HG02852 (cell line): ENCODE measurements around the gene LGALS9C.
"Not testable (repeated sequence)": the region's sequence is repeated elsewhere in the genome, so short reads cannot be mapped to it uniquely, and the experiment has no call there.

ENCODE experiments used
- ATAC-seq: cut with Tn5 transposase; IDR thresholded peaks from one replicate; pipeline ENCODE4 v1.9.1; 2021; ENCODE audit warnings: mild to moderate bottlenecking, moderate library complexity; ENCODE audit not compliant: unreplicated experiment

Gene LGALS9C

GRCh38 chr17:18478362-18478761 lies 1.8 kb downstream of the LGALS9C start:
- ATAC-seq: not testable (repeated sequence)

DNA sequence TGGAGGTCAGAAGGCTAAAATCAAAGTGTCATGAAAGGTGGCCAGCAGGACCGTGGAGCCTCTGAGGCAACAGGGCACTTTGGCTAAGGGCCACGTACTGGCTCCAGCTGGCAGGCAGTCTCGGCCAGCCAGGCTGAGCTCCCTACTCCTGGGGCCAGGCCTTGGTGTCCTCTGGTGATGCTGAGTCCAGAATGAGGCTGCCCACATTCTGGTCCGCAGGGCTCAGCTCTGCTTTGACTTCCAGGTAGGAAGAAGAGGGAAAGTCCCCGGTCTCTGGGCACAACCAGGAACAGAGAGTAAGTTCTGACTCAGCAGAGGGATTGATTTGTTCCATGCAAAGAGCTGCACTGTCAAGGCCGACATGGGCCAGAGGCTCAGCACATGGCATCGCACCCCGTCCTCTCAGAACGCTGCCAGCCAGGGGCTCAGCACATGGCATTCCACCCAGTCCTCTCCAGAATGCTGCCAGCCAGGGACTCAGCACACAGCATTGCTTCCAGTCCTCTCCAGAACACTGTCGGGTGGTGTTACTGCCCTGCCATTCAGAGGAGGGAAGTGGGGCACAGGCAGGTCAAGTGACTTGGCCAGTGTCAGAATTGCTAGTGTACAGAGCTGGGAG lies 2.5 kb downstream of the LGALS9C start:
- not testable (repeated sequence) for ATAC-seq

GRCh38 chr17:18481775-18482174 lies 5.2 kb downstream of the LGALS9C start:
- not testable (repeated sequence) for ATAC-seq

- not testable (repeated sequence) for ATAC-seq
Observed at GRCh38 chr17:18485936-18486464, 9.4 kb downstream of the LGALS9C start.

- not testable (repeated sequence) for ATAC-seq
Observed at GRCh38 chr17:18487633-18488032, 11.0 kb downstream of the LGALS9C start.

DNA sequence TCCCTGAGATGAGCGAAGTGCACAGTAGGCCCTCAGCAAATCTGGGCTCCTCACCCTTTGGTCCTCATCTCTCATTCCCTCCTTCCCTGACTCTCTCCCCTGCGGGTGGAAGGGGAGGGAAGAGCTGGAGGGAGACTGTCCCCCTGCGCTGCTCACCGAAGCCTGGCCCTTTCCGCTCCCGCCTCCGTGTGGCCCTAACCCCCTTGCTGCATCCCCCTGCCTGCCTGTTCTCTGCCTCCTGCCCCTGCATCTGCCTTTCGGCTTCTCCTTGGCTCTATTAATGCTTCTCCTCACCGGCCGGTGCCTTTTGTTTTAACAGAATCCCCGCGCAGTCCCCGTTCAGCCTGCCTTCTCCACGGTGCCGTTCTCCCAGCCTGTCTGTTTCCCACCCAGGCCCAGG lies 12.0 kb downstream of the LGALS9C start:
- not testable (repeated sequence) for ATAC-seq

DNA sequence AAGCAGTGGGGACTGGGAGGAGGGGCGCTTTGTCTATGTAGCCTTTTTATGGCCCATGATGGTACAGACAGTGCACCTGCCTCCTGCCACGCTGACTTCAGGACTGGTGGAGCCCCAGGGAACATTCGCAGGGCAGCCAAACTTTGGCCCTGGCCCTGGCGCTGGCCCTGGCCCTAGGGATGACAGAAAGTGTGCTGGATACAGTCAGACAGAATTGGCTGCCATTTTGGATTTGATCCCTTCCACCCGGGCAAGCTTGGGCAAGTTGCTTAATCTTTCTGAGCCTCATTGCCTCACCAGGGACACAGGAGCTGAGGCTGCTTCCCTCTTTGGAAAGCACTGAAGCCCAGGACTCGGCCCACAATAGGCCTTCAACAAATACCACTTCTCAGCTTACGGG lies 13.4 kb downstream of the LGALS9C start:
- not testable (repeated sequence) for ATAC-seq

GRCh38 chr17:18492712-18493480 lies 16.3 kb downstream of the LGALS9C start:
- ATAC-seq: peak; percentile 71

- ATAC-seq: not testable (repeated sequence)
Observed at GRCh38 chr17:18494250-18494768, 17.7 kb downstream of the LGALS9C start.

- not testable (repeated sequence) for ATAC-seq
Observed at GRCh38 chr17:18497044-18497443, 20.5 kb downstream of the LGALS9C start.

GRCh38 chr17:18499100-18499499 lies 22.5 kb downstream of the LGALS9C start:
- not testable (repeated sequence) for ATAC-seq

DNA sequence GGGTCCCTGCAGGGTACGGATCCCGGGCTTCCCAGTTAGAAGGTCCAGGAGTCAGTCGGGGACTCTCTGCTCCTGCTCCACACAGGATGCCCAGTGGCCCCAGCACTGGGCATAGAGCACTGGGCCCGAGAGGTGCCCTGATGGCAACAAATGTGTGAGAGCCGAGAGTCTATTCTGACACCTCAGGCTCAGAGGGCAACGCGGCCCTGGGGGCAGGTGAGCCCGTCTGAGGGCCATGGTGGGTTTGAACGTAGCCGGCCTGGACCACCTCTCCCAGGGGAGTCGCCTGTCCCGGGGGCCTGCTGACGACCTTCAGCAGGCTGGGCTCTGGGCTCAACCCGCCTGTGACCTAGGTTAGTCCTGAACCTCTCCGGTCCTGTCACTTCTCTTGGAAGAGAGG lies 23.2 kb downstream of the LGALS9C start:
- ATAC-seq: not testable (repeated sequence)

DNA sequence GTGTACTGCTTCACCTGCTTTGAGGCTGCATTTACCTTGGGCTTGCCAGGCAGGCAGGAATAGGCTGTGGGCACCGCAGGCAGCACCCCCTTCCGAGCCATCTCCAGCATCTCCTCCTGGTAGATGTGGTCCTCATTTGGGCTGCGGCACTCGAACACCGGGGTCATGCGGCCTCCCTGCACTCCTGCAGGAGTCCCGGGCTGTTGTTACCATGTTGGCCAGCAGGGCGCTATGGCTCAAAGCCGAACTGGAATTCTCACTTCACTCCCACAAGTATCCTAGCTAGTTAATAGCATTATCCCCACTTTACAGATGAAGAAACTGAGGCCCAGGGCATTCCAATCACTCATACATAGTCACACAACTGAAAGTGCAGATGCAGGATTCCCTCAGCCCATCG lies 23.7 kb downstream of the LGALS9C start:
- ATAC-seq: not testable (repeated sequence)

- not testable (repeated sequence) for ATAC-seq
Observed at GRCh38 chr17:18500816-18501215, 24.2 kb downstream of the LGALS9C start.

DNA sequence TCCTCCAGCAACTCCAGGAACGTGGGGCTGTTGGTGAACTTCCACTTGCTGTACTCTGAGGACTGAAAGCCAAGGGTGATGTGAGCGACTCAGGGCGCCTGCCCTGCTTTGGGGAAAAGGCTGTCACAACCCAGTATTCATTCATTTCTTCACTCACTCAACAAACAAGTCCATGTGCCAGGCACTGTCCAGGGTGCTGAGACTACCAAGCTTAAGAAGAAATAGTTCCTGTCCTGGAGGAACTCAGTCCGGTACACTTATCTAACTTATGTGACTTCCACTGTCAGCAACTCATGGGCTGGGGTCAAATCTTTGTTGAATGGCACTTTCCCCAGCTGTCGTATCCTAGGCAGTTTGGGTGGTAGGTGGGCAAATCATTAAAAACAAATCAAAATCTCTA lies 26.6 kb downstream of the LGALS9C start:
- ATAC-seq: not testable (repeated sequence)

DNA sequence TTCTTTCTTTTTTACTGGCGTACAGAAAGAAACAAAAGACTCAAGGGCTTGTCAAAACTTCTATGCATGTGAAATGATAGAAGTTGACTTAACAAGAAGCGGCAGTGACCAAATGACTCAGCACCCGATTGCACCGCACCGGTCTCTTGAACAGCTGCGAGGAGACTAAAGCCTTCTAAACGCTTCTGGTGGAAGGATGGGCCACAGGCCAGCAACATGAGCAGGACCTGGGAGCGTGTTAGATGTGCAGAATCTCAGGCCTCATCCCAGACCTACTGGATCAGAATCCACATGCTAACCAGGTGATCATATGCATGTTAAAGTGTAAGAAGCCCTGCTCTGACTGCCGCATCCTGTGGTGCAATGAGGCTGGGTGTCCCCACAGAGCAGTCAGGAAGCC lies 31.1 kb downstream of the LGALS9C start:
- ATAC-seq: not testable (repeated sequence)

DNA sequence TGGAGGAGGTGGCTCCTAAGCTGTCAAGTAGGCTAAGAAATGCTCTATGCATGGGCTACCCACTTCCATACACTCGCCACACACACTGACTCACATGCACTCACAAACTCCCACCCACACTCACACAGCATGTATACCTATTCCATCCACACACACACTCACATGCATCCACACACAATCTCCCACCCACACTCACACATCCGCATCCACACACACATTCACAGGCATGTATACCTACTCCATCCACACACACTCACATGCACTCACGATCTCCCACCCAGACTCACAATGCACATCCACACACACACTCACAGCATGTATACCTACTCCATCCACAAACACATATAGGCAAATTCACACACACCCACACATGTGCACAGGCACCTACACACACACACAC lies 32.1 kb downstream of the LGALS9C start:
- ATAC-seq: not testable (repeated sequence)

GRCh38 chr17:18521100-18521499 lies 44.5 kb downstream of the LGALS9C start:
- ATAC-seq: not testable (repeated sequence)

GRCh38 chr17:18525015-18525414 lies 48.4 kb downstream of the LGALS9C start:
- ATAC-seq: not testable (repeated sequence)

DNA sequence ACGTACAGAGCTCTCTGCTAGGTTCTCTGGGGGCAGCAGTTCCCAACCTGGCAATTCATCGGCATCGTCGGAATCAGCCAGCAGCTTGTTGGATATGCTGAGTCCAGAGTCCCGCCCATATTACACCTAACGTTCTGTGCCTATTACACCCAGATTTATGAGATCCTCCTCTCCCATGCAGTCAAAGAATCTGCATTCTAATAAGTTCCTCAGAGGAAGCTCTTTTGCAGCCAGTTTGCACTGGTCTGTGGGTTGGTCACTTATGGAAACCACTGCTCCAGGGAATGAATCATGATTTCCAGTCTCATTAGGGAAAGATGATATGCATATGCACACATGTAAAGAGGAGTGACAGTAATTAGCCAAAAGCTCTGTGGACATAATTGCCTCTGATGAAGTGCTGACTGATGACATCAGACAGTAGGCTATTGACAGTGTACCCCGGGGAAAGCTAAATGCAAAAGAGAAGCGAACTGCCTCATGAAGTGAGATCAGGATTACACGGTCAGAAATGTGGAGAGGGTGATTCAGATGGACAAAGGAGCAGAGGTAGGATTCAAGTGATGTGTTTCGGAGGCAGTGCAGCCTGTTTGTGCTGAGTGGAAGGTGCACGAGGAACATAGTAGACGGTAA lies 49.7 kb downstream of the LGALS9C start:
- not testable (repeated sequence) for ATAC-seq

DNA sequence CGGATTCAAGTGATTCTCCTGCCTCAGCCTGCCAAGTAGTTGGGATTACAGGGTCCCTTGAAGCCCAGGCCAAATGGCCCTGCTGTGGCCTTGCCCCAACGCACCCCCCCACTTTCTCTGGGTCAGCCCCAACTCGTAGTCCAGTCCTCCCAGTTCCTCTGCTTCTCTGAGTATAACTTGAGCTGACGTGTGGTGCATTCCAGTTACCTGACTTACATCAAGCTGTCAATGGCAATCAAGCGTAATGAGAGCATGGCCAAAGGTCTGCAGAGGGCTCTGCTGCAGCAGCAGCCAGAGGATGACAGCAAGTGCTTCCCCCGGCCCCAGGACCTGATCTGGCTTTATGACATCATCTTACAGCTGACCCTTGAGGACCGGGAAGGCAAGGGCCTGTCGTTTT lies 50.8 kb downstream of the LGALS9C start:
- ATAC-seq: not testable (repeated sequence)
